Fibroblast of skin of right biceps (primary cell): ENCODE measurements around the gene MTFMT.
A peak's percentile ranks its signal among the peaks of the same experiment; 100 is the strongest.
"Not testable (repeated sequence)": the region's sequence is repeated elsewhere in the genome, so short reads cannot be mapped to it uniquely, and the experiment has no call there.

ENCODE experiments used
- DNase-seq: peaks from one replicate; pipeline ENCODE4 v3.0.0-alpha.2; 2013

Gene MTFMT

GRCh38 chr15:65028921-65029735 lies at the start of gene MTFMT:
Gene MTFMT, minus strand, starts transcription at chr15:65029639. Its CDS starts 26 bp downstream, at chr15:65029613.
- DNase-seq, result peak; percentile 83

GRCh38 chr15:65077981-65078352 lies 48.5 kb upstream of the MTFMT start:
- peak; percentile 52 for DNase-seq

GRCh38 chr15:65077291-65077980 lies 48.0 kb upstream of the MTFMT start:
- DNase-seq, result no peak

- DNase-seq, result no peak
Observed at GRCh38 chr15:65076486-65077290, 47.2 kb upstream of the MTFMT start, which contains the start of gene KBTBD13. Gene KBTBD13, plus strand, starts transcription at chr15:65076746. Its CDS starts 70 bp downstream, at chr15:65076816.

GRCh38 chr15:65075607-65076395 lies 46.4 kb upstream of the MTFMT start:
- DNase-seq, result not testable (repeated sequence)

- not testable (repeated sequence) for DNase-seq
Observed at GRCh38 chr15:65074946-65075345, 45.5 kb upstream of the MTFMT start.

- no peak for DNase-seq
Observed at GRCh38 chr15:65072617-65073016, 43.2 kb upstream of the MTFMT start.

- peak; percentile 60 for DNase-seq
Observed at GRCh38 chr15:65072027-65072426, 42.6 kb upstream of the MTFMT start.

GRCh38 chr15:65071381-65071811 lies 42.0 kb upstream of the MTFMT start:
- no peak for DNase-seq

GRCh38 chr15:65069779-65070546 lies 40.5 kb upstream of the MTFMT start:
- DNase-seq, result no peak

- peak; percentile 60 for DNase-seq
Observed at GRCh38 chr15:65069179-65069578, 39.7 kb upstream of the MTFMT start.

- no peak for DNase-seq
Observed at GRCh38 chr15:65068403-65068788, 39.0 kb upstream of the MTFMT start.

- no peak for DNase-seq
Observed at GRCh38 chr15:65067645-65068402, 38.4 kb upstream of the MTFMT start, which contains the start of gene RASL12. Gene RASL12, minus strand, starts transcription at chr15:65067991. Its CDS starts 156 bp downstream, at chr15:65067835.

- DNase-seq, result no peak
Observed at GRCh38 chr15:65067317-65067644, 37.8 kb upstream of the MTFMT start.

GRCh38 chr15:65066635-65067316 lies 37.3 kb upstream of the MTFMT start:
- DNase-seq, result no peak

GRCh38 chr15:65066001-65066634 lies 36.7 kb upstream of the MTFMT start:
- DNase-seq, result peak; percentile 42

GRCh38 chr15:65062726-65063125 lies 33.3 kb upstream of the MTFMT start:
- DNase-seq, result no peak

GRCh38 chr15:65062061-65062460 lies 32.6 kb upstream of the MTFMT start:
- no peak for DNase-seq

GRCh38 chr15:65060641-65061397 lies 31.4 kb upstream of the MTFMT start:
- DNase-seq, result no peak
